HepG2 (cell line): ENCODE data around the gene RPS27A. TPM values are rescaled to one million over a fixed set of nuclear protein-coding genes. Genes with fewer than 3 reads are reported as not detected.

Source experiments
- ARID2 ChIP-seq: sonication (generic); formaldehyde crosslinking; IDR thresholded peaks from 2 replicates; pipeline ENCODE4 v1.8.1; 2022; ENCODE audit warnings: mild to moderate bottlenecking, missing genetic modification reagents, borderline replicate concordance
- GPN1 ChIP-seq: sonication (generic); formaldehyde crosslinking; IDR thresholded peaks from 2 replicates; pipeline ENCODE4 v1.5.1; 2020; ENCODE audit warnings: missing genetic modification reagents, borderline replicate concordance
- HNRNPLL ChIP-seq: fragments of 200-400 bp; formaldehyde crosslinking; IDR thresholded peaks from 2 replicates; pipeline ENCODE4 v1.6.1; 2017; ENCODE audit warnings: mild to moderate bottlenecking, low read depth, low read length; ENCODE audit not compliant: poor library complexity, severe bottlenecking
- MYNN ChIP-seq: sonication (generic); formaldehyde crosslinking; IDR thresholded peaks from 2 replicates; pipeline ENCODE4 v1.4.0; 2020; ENCODE audit warnings: mild to moderate bottlenecking, low read depth, missing genetic modification reagents
- NFE2L1 ChIP-seq: sonication (generic); formaldehyde crosslinking; IDR thresholded peaks from 2 replicates; pipeline ENCODE4 v1.4.0; 2020; ENCODE audit warnings: missing genetic modification reagents, mild to moderate bottlenecking, borderline replicate concordance
- PHF20 ChIP-seq: sonication (generic); formaldehyde crosslinking; IDR thresholded peaks from 2 replicates; pipeline ENCODE4 v1.5.0; 2020; ENCODE audit warnings: mild to moderate bottlenecking, missing genetic modification reagents
- PITX1 ChIP-seq: sonication (generic); formaldehyde crosslinking; IDR thresholded peaks from 2 replicates; pipeline ENCODE4 v1.5.1; 2020; ENCODE audit warnings: mild to moderate bottlenecking, missing genetic modification reagents
- RFXAP ChIP-seq: sonication (generic); formaldehyde crosslinking; IDR thresholded peaks from 2 replicates; pipeline ENCODE4 v1.4.0; 2020; ENCODE audit warnings: missing genetic modification reagents, borderline replicate concordance
- RNF2 ChIP-seq: fragments of 450-650 bp; conservative IDR thresholded peaks from 2 replicates; pipeline ENCODE4 v1.6.1; 2016; ENCODE audit warnings: low read depth
- TBP ChIP-seq: sonication (generic); formaldehyde crosslinking; IDR thresholded peaks from 2 replicates; pipeline ENCODE4 v1.5.0; 2020; ENCODE audit warnings: missing genetic modification reagents
- ZNF121 ChIP-seq: sonication (generic); formaldehyde crosslinking; IDR thresholded peaks from 2 replicates; pipeline ENCODE4 v1.5.0; 2020; ENCODE audit warnings: mild to moderate bottlenecking, missing genetic modification reagents
- ZNF839 ChIP-seq: sonication (generic); formaldehyde crosslinking; IDR thresholded peaks from 2 replicates; pipeline ENCODE4 v1.4.0; 2020; ENCODE audit warnings: missing genetic modification reagents, mild to moderate bottlenecking, borderline replicate concordance
- polyA plus RNA-seq, 8 experiments: library from polyadenylated mRNA; depleted of rRNA in 3 of 8; stranded (reverse) in 7 of 8; unstranded in 1 of 8; fragments of >200 nt; fragmentation: Illumina TruSeq in 4 of 8; extraction: Trizol in 4 of 8; gene quantifications; 2 replicates each; pipeline versions ENCODE4 v1.2.1 to v1.2.3, GENCODE V29; 2011 to 2016; ENCODE audit warnings: low read depth in 4 of 8, missing spikeins in 1 of 8, mixed read lengths in 1 of 8; ENCODE audit not compliant: insufficient read depth in 1 of 8
- total RNA-seq, 5 experiments: library from RNA; depleted of rRNA; stranded (reverse); fragments of >200 nt; fragmentation: Illumina TruSeq; extraction: Trizol; gene quantifications; 2 replicates each; pipeline ENCODE4 v1.2.3, GENCODE V29; 2016; ENCODE audit warnings: low read depth in 1 of 5
- TF ChIP-seq, protein P1 (sequence below): sonication (generic); formaldehyde crosslinking; IDR thresholded peaks from 2 replicates; pipeline ENCODE4 v1.4.0; 2020; ENCODE audit warnings: missing genetic modification reagents, borderline replicate concordance
- TF ChIP-seq, protein P2 (sequence below): sonication (generic); formaldehyde crosslinking; IDR thresholded peaks from 2 replicates; pipeline ENCODE4 v1.5.0; 2020; ENCODE audit warnings: mild to moderate bottlenecking, missing genetic modification reagents
- TF ChIP-seq, protein P3 (sequence below): sonication (generic); formaldehyde crosslinking; IDR thresholded peaks from 2 replicates; pipeline ENCODE4 v1.8.1; 2023; ENCODE audit warnings: missing genetic modification reagents, inconsistent platforms, borderline replicate concordance
- TF ChIP-seq, protein P4 (sequence below): sonication (generic); formaldehyde crosslinking; IDR thresholded peaks from 2 replicates; pipeline ENCODE4 v1.4.0; 2020; ENCODE audit warnings: missing genetic modification reagents, borderline replicate concordance
- TF ChIP-seq, protein P5 (sequence below): sonication (generic); formaldehyde crosslinking; IDR thresholded peaks from 2 replicates; pipeline ENCODE4 v1.4.0; 2020; ENCODE audit warnings: missing genetic modification reagents

The RPS27A gene
- total and polyA plus RNA-seq, 2 of the 13 experiments (the other 11 are each of a cell fraction or from before 2014, with no cell fraction given): 2,779 to 3,269 TPM

DNA sequence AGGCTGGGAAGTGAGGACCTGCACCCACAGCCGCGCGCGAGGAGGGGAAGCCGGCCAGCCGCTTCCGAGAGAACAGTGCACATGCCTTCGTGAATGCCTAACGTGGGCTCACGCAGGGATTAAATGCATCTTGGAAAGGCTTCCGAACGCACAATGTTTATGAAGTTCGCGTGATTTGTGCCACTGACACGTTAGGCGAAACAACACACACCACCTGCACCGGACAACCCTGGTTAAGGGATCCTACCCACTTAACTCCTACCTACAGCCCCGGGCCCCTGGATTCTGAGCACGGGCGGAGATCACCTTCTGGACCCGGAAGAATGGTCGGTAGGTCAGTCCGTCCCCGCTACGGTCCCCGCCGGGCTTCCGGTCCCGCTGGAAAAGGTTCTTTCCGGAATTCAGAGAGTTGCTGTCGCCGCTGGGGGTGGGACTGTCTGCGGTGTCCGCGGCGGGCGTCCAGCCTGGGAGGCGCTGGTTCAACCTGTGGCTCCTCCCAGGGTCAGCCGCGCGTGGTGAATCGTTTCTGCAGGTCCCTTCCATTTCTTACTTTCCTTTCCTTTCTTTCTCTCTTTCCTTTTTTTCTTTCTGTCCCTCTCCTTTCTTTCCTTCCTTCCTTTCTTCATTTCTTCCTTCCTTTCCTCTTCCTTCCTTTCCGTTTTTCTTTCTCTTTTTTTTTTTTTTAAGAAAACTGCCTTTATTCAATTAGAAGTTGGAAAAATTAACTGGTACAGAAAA lies 36.6 kb downstream of the RPS27A start, which contains the start of gene MTIF2 (continued):
- TF ChIP-seq, protein P1, sequence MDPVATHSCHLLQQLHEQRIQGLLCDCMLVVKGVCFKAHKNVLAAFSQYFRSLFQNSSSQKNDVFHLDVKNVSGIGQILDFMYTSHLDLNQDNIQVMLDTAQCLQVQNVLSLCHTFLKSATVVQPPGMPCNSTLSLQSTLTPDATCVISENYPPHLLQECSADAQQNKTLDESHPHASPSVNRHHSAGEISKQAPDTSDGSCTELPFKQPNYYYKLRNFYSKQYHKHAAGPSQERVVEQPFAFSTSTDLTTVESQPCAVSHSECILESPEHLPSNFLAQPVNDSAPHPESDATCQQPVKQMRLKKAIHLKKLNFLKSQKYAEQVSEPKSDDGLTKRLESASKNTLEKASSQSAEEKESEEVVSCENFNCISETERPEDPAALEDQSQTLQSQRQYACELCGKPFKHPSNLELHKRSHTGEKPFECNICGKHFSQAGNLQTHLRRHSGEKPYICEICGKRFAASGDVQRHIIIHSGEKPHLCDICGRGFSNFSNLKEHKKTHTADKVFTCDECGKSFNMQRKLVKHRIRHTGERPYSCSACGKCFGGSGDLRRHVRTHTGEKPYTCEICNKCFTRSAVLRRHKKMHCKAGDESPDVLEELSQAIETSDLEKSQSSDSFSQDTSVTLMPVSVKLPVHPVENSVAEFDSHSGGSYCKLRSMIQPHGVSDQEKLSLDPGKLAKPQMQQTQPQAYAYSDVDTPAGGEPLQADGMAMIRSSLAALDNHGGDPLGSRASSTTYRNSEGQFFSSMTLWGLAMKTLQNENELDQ (CRISPR knock-in tag): peak; percentile 89; the same call in 1 of the 2 replicates
- peak; percentile 91 for TF ChIP-seq HNRNPLL
- TF ChIP-seq ARID2 (CRISPR knock-in tag): peak; percentile 71
- no peak for TF ChIP-seq GPN1 (CRISPR knock-in tag)
- peak; percentile 55; the same call in 1 of the 2 replicates for TF ChIP-seq RNF2
- TF ChIP-seq MYNN: peak; percentile 75; the same call in 1 of the 2 replicates
- peak; percentile 74; the same call in 1 of the 2 replicates for TF ChIP-seq ZNF121 (CRISPR knock-in tag)
- TF ChIP-seq, protein P2, sequence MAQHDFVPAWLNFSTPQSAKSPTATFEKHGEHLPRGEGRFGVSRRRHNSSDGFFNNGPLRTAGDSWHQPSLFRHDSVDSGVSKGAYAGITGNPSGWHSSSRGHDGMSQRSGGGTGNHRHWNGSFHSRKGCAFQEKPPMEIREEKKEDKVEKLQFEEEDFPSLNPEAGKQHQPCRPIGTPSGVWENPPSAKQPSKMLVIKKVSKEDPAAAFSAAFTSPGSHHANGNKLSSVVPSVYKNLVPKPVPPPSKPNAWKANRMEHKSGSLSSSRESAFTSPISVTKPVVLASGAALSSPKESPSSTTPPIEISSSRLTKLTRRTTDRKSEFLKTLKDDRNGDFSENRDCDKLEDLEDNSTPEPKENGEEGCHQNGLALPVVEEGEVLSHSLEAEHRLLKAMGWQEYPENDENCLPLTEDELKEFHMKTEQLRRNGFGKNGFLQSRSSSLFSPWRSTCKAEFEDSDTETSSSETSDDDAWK: no peak
- TF ChIP-seq, protein P3, sequence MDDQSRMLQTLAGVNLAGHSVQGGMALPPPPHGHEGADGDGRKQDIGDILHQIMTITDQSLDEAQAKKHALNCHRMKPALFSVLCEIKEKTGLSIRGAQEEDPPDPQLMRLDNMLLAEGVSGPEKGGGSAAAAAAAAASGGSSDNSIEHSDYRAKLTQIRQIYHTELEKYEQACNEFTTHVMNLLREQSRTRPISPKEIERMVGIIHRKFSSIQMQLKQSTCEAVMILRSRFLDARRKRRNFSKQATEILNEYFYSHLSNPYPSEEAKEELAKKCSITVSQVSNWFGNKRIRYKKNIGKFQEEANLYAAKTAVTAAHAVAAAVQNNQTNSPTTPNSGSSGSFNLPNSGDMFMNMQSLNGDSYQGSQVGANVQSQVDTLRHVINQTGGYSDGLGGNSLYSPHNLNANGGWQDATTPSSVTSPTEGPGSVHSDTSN: no peak
- TF ChIP-seq, protein P4, sequence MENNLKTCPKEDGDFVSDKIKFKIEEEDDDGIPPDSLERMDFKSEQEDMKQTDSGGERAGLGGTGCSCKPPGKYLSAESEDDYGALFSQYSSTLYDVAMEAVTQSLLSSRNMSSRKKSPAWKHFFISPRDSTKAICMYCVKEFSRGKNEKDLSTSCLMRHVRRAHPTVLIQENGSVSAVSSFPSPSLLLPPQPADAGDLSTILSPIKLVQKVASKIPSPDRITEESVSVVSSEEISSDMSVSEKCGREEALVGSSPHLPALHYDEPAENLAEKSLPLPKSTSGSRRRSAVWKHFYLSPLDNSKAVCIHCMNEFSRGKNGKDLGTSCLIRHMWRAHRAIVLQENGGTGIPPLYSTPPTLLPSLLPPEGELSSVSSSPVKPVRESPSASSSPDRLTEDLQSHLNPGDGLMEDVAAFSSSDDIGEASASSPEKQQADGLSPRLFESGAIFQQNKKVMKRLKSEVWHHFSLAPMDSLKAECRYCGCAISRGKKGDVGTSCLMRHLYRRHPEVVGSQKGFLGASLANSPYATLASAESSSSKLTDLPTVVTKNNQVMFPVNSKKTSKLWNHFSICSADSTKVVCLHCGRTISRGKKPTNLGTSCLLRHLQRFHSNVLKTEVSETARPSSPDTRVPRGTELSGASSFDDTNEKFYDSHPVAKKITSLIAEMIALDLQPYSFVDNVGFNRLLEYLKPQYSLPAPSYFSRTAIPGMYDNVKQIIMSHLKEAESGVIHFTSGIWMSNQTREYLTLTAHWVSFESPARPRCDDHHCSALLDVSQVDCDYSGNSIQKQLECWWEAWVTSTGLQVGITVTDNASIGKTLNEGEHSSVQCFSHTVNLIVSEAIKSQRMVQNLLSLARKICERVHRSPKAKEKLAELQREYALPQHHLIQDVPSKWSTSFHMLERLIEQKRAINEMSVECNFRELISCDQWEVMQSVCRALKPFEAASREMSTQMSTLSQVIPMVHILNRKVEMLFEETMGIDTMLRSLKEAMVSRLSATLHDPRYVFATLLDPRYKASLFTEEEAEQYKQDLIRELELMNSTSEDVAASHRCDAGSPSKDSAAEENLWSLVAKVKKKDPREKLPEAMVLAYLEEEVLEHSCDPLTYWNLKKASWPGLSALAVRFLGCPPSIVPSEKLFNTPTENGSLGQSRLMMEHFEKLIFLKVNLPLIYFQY (CRISPR knock-in tag): peak; percentile 84; the same call in 1 of the 2 replicates
- TF ChIP-seq RFXAP: peak; percentile 91; the same call in 1 of the 2 replicates
- TF ChIP-seq, protein P5, sequence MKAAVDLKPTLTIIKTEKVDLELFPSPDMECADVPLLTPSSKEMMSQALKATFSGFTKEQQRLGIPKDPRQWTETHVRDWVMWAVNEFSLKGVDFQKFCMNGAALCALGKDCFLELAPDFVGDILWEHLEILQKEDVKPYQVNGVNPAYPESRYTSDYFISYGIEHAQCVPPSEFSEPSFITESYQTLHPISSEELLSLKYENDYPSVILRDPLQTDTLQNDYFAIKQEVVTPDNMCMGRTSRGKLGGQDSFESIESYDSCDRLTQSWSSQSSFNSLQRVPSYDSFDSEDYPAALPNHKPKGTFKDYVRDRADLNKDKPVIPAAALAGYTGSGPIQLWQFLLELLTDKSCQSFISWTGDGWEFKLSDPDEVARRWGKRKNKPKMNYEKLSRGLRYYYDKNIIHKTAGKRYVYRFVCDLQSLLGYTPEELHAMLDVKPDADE (CRISPR knock-in tag): no peak; the same call in 1 of the 2 replicates
- TF ChIP-seq TBP (CRISPR knock-in tag): 0 out of 2 replicates have a peak, but pooled peaks have one; percentile 26
- TF ChIP-seq PHF20 (CRISPR knock-in tag): peak; percentile 100
- peak; percentile 98 for TF ChIP-seq ZNF839 (CRISPR knock-in tag)
- no peak for TF ChIP-seq NFE2L1 (CRISPR knock-in tag)
- peak; percentile 88 for TF ChIP-seq PITX1
